IPS DF 6.9 (cell line): Measurements from ENCODE around the gene IFT80.

Experiments used
- DNase-seq: peaks from one replicate; pipeline ENCODE4 v3.0.0-alpha.2; 2013; ENCODE audit warnings: low read depth, low spot score
- H3K27ac ChIP-seq: one replicate; pipeline ENCODE4 v1.5.1; 2013; ENCODE audit warnings: low read length, control low read depth
- H3K27me3 ChIP-seq: 2 replicates; pipeline ENCODE4 v1.6.1; 2013; ENCODE audit warnings: mild to moderate bottlenecking, low read length; ENCODE audit not compliant: control insufficient read depth, insufficient read depth
- H3K36me3 ChIP-seq: 2 replicates; pipeline ENCODE4 v1.6.1; 2013; ENCODE audit warnings: low read length; ENCODE audit not compliant: control insufficient read depth, insufficient read depth
- H3K4me1 ChIP-seq: 2 replicates; pipeline ENCODE4 v1.6.1; 2013; ENCODE audit warnings: low read length; ENCODE audit not compliant: control insufficient read depth, insufficient read depth
- H3K4me3 ChIP-seq: 2 replicates; pipeline ENCODE4 v1.5.1; 2013; ENCODE audit warnings: mild to moderate bottlenecking, low read length
- H3K9me3 ChIP-seq: 2 replicates; pipeline ENCODE4 v1.6.1; 2013; ENCODE audit warnings: low read length, inconsistent platforms; ENCODE audit not compliant: control insufficient read depth, insufficient read depth
- WGBS: extraction: QIAGEN DNeasy Blood & Tissue Kit; methylation state at CpG from one replicate; pipeline ENCODE4 v1.1.7; 2013; ENCODE audit warnings: mixed read lengths, missing lambda C conversion rate; ENCODE audit not compliant: insufficient read length, insufficient coverage; 5-methylcytosine and 5-hydroxymethylcytosine counted together

Gene IFT80

DNA sequence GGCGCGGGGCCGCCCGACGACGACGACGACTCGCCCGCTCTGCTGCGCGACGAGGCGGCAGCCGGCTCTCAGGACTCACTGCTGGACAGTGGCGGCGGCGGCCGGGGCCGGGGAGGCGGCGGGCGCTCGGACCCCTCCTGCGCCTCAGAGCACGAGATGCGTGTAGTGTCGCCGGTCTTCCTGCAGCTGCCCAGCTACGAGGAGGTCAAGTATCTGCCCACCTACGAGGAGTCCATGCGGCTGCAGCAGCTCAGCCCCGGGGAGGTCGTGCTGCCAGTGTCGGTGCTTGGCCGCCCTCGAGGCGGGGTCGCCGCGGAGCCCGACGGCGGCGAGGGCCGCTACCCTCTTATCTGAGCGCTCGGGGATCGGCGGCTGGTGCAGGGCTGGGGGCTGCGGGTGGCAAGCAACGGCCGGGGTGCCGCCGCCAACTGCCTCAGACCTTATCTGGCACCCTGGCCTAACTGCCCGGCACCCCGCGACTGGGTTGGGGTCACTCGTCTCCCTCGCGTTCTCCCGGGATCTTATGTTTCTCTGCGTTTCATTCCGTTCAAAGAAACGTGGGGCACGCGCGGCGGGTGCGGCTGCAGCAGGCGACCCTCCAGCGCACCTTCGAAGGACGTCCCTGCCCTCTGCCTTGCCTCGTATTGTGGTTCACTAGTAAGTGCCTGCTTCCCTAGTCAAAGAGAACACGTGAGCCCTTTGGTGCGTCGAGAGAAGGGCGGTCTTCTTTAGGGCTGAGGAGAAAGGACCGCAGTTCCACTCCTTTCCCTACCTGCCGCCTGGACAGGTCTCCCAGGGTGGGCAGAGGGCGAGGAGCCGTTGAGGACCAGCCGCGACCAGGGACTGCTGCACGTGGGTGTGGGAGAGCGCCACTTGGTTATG lies 172.8 kb downstream of the IFT80 start:
- Histone ChIP-seq H3K9me3 (no peaks in the 10 kb centered on the region), H3K27me3 (peaks cover 23% of the 10 kb centered on the region), H3K36me3 (no peaks in the 10 kb centered on the region), H3K4me3 (peak overlapping the region; percentile 37; the same call in 1 of the 2 replicates), H3K4me1 (no peaks in the 10 kb centered on the region), H3K27ac (no peak overlapping the region)
- no peak for DNase-seq
- WGBS, result no CpG with 5 or more reads among the region's 87 CpGs

DNA sequence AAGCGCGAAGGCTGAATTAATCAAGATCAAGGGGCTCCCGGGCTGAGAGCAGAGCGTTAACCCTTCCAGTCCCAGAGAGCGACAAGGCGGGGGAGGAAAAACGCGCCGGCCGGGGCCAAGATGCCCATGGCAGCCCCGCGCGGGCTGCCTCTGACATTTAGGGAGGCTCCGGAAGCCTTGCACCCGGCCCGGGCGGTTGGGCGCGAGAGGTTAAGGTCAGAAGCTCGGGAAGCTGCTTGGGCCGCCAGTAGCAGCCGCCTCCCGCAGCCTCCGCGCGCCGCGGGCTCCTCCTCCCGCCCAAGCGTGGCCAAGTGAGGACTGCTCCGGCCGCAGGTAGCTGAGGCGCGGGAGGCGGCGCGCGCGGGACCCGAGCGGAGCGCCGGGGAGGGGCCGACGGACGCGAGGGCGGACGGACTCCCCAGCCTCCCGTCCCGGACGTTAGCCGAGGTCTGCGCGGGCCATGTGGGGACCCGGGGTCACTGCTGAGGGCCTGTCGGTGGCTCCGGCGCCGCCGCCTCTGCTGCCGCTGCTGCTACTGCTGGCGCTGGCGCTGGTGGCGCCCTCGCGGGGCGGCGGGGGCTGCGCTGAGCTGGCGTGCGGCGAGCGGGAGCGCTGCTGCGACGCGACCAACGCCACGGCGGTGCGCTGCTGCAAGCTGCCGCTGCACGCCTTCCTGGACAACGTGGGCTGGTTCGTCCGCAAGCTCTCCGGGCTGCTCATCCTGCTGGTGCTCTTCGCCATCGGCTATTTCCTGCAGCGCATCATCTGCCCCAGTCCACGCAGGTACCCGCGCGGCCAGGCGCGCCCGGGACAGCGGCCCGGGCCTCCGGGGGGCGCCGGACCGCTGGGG lies 173.6 kb downstream of the IFT80 start, which contains the start of gene C3orf80:
C3orf80 (plus strand) TSS at position 247 of the 850 bp plus-strand sequence; CDS start at position 461, 214 bp downstream.
- H3K9me3 ChIP-seq, result no peaks in the 10 kb centered on the region
- H3K36me3 ChIP-seq, result no peaks in the 10 kb centered on the region
- H3K4me1 ChIP-seq, result no peaks in the 10 kb centered on the region
- no peak within 1 kb of the TSS for H3K27ac ChIP-seq
- DNase-seq, result no peak
- peaks cover 23% of the 10 kb centered on the region for H3K27me3 ChIP-seq
- H3K4me3 ChIP-seq, result peak within 1 kb of the TSS; percentile 37; the same call in 1 of the 2 replicates
- no CpG with 5 or more reads among the region's 104 CpGs for WGBS

DNA sequence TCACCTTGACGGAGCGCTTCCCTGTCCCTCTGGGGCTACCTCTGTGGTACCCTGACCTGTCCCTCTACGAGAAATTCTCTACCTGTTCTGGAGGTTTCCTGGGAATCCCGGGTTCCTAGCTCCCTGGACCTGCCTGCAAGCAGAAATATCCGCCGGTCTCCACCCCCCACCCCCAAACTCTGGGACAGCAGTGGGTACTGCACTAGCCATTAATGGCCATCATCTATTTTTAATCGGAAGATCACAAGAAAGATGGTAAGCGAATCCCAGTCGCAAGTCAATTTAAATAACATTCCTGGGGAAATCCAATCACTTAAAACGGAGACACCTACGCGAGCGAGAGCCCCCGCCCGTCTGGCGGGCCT lies 174.2 kb downstream of the IFT80 start:
- peak overlapping the region; percentile 37; the same call in 1 of the 2 replicates for H3K4me3 ChIP-seq
- H3K27ac ChIP-seq, result no peak overlapping the region
- no CpG with 5 or more reads among the region's 16 CpGs for WGBS
- no peak for DNase-seq
- peaks cover 23% of the 10 kb centered on the region for H3K27me3 ChIP-seq
- no peaks in the 10 kb centered on the region for H3K36me3 ChIP-seq
- H3K4me1 ChIP-seq, result no peaks in the 10 kb centered on the region
- no peaks in the 10 kb centered on the region for H3K9me3 ChIP-seq

DNA sequence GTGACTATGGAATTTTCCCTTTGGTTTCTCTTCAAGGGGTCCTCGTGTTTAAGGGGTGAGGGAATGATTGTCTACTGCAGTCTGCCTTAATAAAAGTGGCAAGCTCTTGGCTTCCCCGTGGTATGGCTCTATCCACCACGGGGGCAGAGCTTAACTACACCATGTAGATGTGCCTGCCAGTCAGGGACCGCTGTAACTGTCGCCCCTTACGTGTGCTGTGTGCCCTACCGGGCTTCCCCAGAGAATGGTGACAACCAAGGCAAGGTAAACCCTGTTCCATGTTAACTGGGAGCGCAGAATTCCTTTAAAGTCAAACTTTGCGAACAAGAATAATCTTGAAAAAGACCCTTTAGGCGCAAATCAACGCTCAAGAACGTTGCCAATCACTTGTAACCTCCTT lies 174.8 kb downstream of the IFT80 start:
- H3K4me1 ChIP-seq, result no peaks in the 10 kb centered on the region
- no peaks in the 10 kb centered on the region for H3K36me3 ChIP-seq
- no peaks in the 10 kb centered on the region for H3K9me3 ChIP-seq
- H3K4me3 ChIP-seq, result peak overlapping the region; percentile 37; the same call in 1 of the 2 replicates
- H3K27me3 ChIP-seq, result peaks cover 23% of the 10 kb centered on the region
- no CpG with 5 or more reads among the region's 12 CpGs for WGBS
- no peak for DNase-seq
- no peak overlapping the region for H3K27ac ChIP-seq

DNA sequence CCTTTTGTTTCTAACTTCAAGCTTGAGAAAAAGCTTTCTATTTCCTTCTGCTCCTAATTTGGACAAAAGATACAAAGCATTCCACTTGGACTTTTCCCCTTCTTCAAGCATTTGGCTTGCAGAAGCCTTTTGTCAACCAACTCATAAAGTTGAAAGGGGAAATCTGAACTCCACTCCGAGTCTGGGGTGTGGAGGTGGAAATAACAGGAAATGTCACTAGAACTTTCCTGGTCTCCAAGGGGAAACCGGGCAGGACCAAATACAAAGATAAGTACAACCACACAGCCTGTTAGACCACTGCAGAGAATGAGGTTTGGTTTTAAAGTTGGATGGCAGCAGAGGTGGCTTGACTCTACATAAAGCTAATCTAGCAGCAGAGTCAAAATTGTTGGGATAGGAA lies 178.0 kb downstream of the IFT80 start:
- Histone ChIP-seq H3K27me3 (peaks cover 13% of the 10 kb centered on the region), H3K4me3 (no peak overlapping the region), H3K27ac (no peak overlapping the region), H3K9me3 (no peaks in the 10 kb centered on the region), H3K4me1 (no peaks in the 10 kb centered on the region), H3K36me3 (no peaks in the 10 kb centered on the region)
- no CpG with 5 or more reads among the region's 2 CpGs for WGBS
- DNase-seq, result no peak

DNA sequence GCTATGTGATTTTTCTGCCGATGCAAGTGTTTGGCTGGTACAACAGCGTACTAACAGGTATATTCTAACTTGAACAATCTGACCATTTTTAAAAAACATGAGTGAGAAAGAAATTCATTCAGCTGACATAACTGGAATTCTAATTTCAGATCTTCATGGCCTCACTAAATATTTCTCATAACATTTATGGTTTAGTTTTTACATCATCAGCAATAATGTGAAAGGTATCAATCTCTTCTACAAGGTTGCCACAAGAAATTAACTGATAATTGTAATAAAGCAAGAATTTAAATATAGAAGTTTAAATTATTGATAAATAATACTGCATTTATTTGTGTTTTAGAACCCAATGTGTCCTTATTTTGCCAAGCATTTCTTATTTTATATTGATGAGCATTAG lies 179.0 kb downstream of the IFT80 start:
- Histone ChIP-seq H3K27ac (no peak overlapping the region), H3K27me3 (peaks cover 12% of the 10 kb centered on the region), H3K4me3 (no peak overlapping the region), H3K4me1 (no peaks in the 10 kb centered on the region), H3K36me3 (no peaks in the 10 kb centered on the region), H3K9me3 (no peaks in the 10 kb centered on the region)
- WGBS, result no CpG with 5 or more reads among the region's 2 CpGs
- no peak for DNase-seq

DNA sequence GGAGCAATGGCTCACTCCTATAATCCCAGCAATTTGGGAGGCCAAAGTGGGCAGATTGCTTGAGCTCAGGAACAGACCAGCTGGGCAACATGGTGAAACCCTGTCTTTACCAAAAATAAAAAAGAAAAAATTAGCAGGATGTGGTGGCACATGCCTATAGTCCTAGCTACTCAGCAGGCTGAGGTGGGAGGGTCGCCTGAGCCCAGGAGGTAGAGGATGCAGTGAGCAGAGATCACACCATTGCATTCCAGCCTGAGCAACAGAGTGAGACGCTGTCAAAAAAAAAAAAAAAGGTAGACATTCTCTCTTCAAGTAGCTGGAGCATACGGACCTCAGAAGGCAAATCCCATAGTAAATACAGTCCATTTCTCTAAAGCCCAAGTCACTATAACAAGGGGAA lies 180.9 kb downstream of the IFT80 start:
- WGBS, result no CpG with 5 or more reads among the region's 3 CpGs
- Histone ChIP-seq H3K9me3 (no peaks in the 10 kb centered on the region), H3K4me1 (no peaks in the 10 kb centered on the region), H3K36me3 (no peaks in the 10 kb centered on the region), H3K27me3 (no peaks in the 10 kb centered on the region), H3K4me3 (no peak overlapping the region), H3K27ac (no peak overlapping the region)
- no peak for DNase-seq

DNA sequence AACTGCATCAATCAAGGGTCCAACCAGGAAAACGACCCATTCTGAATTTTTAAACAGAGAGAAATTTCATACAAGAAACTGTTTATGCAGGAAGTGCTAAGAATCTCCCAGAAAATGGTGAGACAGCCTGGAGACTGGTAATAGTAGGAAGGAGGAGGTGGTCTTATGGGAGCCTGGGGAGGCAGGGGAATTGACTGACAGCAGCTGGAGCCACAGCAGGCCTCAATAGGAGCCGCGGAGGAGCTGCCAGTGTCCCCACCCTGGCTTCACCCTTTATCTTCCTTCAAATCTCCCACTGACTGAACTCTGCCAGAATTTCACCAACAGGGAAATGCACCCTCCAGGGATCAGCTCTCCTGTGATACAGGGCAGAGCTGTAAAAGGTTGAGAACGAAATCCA lies 181.3 kb downstream of the IFT80 start:
- no CpG with 5 or more reads among the region's 4 CpGs for WGBS

DNA sequence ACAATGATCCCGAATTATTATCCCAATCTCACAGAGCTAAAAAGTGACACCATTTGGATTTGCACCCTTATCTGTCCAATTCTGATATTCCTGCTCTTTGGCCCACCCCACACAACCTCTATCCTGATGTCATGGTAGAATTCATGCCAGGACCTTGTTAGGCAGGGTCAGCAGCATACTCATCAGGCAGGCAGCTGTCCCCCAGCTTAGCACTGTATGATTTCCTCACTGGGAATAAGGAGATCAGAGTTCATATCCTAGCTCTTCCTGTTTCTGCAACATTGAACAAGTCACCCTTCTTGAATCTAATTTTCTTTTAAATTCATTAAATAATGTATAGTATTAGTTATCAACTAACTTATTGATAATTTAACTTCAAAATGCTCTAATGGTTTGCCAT lies 185.8 kb downstream of the IFT80 start:
- no peaks in the 10 kb centered on the region for H3K27me3 ChIP-seq
- no peak overlapping the region for H3K27ac ChIP-seq
- WGBS, result no CpG with 5 or more reads among the region's 1 CpG
- H3K4me3 ChIP-seq, result no peak overlapping the region
- H3K9me3 ChIP-seq, result no peaks in the 10 kb centered on the region
- no peak for DNase-seq
- H3K4me1 ChIP-seq, result no peaks in the 10 kb centered on the region
- no peaks in the 10 kb centered on the region for H3K36me3 ChIP-seq

More for the DNA sequence above, 181.3 kb downstream of the IFT80 start:
- Histone ChIP-seq H3K4me1 (no peaks in the 10 kb centered on the region), H3K36me3 (no peaks in the 10 kb centered on the region), H3K4me3 (no peak overlapping the region), H3K9me3 (no peaks in the 10 kb centered on the region), H3K27me3 (no peaks in the 10 kb centered on the region), H3K27ac (no peak overlapping the region)
- DNase-seq, result no peak

DNA sequence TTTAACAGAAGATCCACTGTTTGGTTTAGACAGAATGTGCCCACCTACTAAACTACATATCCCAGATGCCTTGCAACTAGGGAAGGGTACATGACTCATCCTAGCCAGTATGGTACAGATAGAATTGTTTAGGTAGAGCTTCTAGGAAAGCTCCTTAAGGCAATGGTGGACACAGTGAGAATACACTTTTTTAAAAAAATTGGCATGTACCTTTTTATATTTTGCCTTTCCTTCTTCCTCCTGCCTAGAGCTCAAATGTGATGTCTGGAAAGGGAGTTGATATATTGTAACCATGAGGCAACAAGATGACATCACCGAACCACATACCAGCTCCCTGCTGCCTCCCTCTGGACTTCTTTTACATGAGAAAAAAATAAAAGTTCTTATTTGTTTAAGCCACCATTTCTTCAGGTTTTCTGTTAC lies 188.2 kb downstream of the IFT80 start:
- no peaks in the 10 kb centered on the region for H3K9me3 ChIP-seq
- H3K4me3 ChIP-seq, result no peak overlapping the region
- H3K27ac ChIP-seq, result no peak overlapping the region
- no peak for DNase-seq
- H3K36me3 ChIP-seq, result no peaks in the 10 kb centered on the region
- WGBS, result no CpG with 5 or more reads among the region's 1 CpG
- H3K27me3 ChIP-seq, result no peaks in the 10 kb centered on the region
- H3K4me1 ChIP-seq, result no peaks in the 10 kb centered on the region
